WERI-Rb-1 (cell line): ENCODE measurements around the gene PDZRN3.

Source experiments
- DNase-seq: peaks from one replicate; pipeline ENCODE4 v3.0.0-alpha.2; 2020
- H3K27ac ChIP-seq: fragments of 250-450 bp; sonication (Bioruptor Pico); 2 replicates; pipeline ENCODE4 v1.5.1; 2020; ENCODE audit warnings: mild to moderate bottlenecking, moderate library complexity
- H3K27me3 ChIP-seq: fragments of 250-450 bp; sonication (Bioruptor Pico); 2 replicates; pipeline ENCODE4 v1.5.1; 2021; ENCODE audit warnings: mild to moderate bottlenecking, low read depth, moderate library complexity; ENCODE audit not compliant: insufficient read depth, severe bottlenecking
- H3K36me3 ChIP-seq: fragments of 250-450 bp; sonication (Bioruptor Pico); 2 replicates; pipeline ENCODE4 v1.5.1; 2020; ENCODE audit warnings: mild to moderate bottlenecking, moderate library complexity
- H3K4me3 ChIP-seq: 2 replicates; pipeline ENCODE4 v1.5.1; 2011; ENCODE audit warnings: low read depth, mild to moderate bottlenecking, control low read depth, low read length
- H3K9me3 ChIP-seq: fragments of 250-450 bp; sonication (Bioruptor Pico); 2 replicates; pipeline ENCODE4 v1.5.1; 2021; ENCODE audit warnings: mild to moderate bottlenecking, moderate library complexity; ENCODE audit not compliant: severe bottlenecking
- CTCF ChIP-seq: IDR thresholded peaks from 2 replicates; pipeline ENCODE4 v1.5.1; 2011; ENCODE audit warnings: low read depth, mild to moderate bottlenecking, control low read depth, inconsistent platforms, low read length

The PDZRN3 gene

DNA sequence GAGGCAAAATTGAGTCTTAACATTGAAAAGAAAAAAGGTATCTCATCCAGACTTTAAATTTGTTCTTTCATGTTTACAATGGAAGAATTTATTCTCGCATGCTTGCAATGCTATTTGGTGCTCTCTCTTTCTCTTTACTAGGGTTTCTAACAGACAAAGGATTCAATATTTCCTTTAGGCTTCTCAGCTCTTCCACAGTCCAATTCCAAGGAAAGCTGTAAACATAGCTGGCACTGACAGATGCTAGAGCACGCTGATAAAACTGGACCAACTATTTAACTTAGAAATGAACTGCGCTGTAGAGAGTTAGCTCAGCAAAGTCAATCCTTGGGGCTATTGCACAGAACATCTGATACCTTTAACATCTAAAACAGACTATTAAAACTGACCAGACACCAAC lies 81.3 kb downstream of the PDZRN3 start:
- H3K4me3 ChIP-seq = no peak overlapping the region
- no peak for TF ChIP-seq CTCF
- H3K9me3 ChIP-seq = no peaks in the 10 kb centered on the region
- no peaks in the 10 kb centered on the region for H3K27me3 ChIP-seq
- no peak for DNase-seq
- no peak overlapping the region for H3K27ac ChIP-seq
- H3K36me3 ChIP-seq = no peaks in the 10 kb centered on the region

DNA sequence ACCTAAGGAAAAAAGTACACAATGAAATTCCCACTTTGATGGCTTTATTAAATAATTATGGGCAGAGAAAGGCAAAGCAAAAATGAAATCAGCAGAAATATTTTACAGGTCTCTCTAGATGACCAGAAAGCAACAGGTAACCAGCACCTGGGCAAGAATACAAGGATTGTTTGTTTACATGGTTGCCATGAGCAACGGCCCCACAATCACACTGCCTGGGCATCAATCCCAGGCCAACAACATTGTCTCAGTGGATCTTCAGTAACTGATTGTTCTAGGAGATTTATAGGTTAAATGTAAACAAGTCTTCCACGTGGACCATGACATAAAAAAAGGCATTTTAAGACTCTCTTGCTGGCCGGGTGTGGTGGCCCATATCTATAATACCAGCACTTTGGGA lies 82.6 kb downstream of the PDZRN3 start:
- TF ChIP-seq CTCF = no peak
- Histone ChIP-seq H3K9me3 (no peaks in the 10 kb centered on the region), H3K36me3 (no peaks in the 10 kb centered on the region), H3K27ac (no peak overlapping the region), H3K4me3 (no peak overlapping the region), H3K27me3 (no peaks in the 10 kb centered on the region)
- no peak for DNase-seq

- TF ChIP-seq CTCF = no peak
- DNase-seq = no peak
- H3K27ac ChIP-seq = no peak overlapping the region
- H3K4me3 ChIP-seq = no peak overlapping the region
- no peaks in the 10 kb centered on the region for H3K27me3 ChIP-seq
- no peaks in the 10 kb centered on the region for H3K9me3 ChIP-seq
- no peaks in the 10 kb centered on the region for H3K36me3 ChIP-seq
Measured at GRCh38 chr3:73540969-73541740, 83.6 kb downstream of the PDZRN3 start.

GRCh38 chr3:73538486-73538885 lies 86.3 kb downstream of the PDZRN3 start:
- no peak for TF ChIP-seq CTCF
- no peaks in the 10 kb centered on the region for H3K36me3 ChIP-seq

GRCh38 chr3:73536952-73537351 lies 87.8 kb downstream of the PDZRN3 start:
- Histone ChIP-seq H3K36me3 (no peaks in the 10 kb centered on the region), H3K27ac (no peak overlapping the region), H3K4me3 (no peak overlapping the region), H3K9me3 (no peaks in the 10 kb centered on the region), H3K27me3 (no peaks in the 10 kb centered on the region)
- DNase-seq = no peak
- no peak for TF ChIP-seq CTCF

More at GRCh38 chr3:73538486-73538885, 86.3 kb downstream of the PDZRN3 start:
- no peaks in the 10 kb centered on the region for H3K9me3 ChIP-seq
- DNase-seq = no peak
- H3K27me3 ChIP-seq = no peaks in the 10 kb centered on the region
- no peak overlapping the region for H3K4me3 ChIP-seq
- no peak overlapping the region for H3K27ac ChIP-seq
